PFSK-1 (cell line): ENCODE measurements around the gene ZCCHC14.

Experiments
- FOXP2 ChIP-seq: optimal IDR thresholded peaks from 2 replicates; pipeline ENCODE3; 2011; ENCODE audit warnings: borderline replicate concordance, control low read depth, inconsistent platforms; ENCODE audit not compliant: insufficient read depth; ENCODE audit errors: extremely low read length, extremely low read depth
- POLR2AphosphoS5 ChIP-seq: IDR thresholded peaks from 2 replicates; pipeline ENCODE4 v1.6.1; 2012; ENCODE audit warnings: low read depth, mild to moderate bottlenecking, control low read depth, low read length, moderate library complexity
- REST ChIP-seq, 2 experiments: IDR thresholded peaks; 2 replicates each; pipeline versions ENCODE4 v1.6.1 to v1.8.0; 2011 to 2012; ENCODE audit warnings: low read depth in 2 of 2, low read length in 2 of 2, control low read depth in 1 of 2, inconsistent platforms in 1 of 2, mild to moderate bottlenecking in 1 of 2, moderate library complexity in 1 of 2; ENCODE audit not compliant: insufficient read depth in 1 of 2
- SIN3A ChIP-seq: IDR thresholded peaks from 2 replicates; pipeline ENCODE4 v1.6.1; 2012; ENCODE audit warnings: mild to moderate bottlenecking, low read length, moderate library complexity, borderline replicate concordance; ENCODE audit not compliant: insufficient read depth
- TAF1 ChIP-seq: IDR thresholded peaks from 2 replicates; pipeline ENCODE4 v1.6.1; 2012; ENCODE audit warnings: low read length, control low read depth, borderline replicate concordance; ENCODE audit not compliant: insufficient read depth

GRCh38 chr16:87422106-87422505, 70.7 kb downstream of the ZCCHC14 start:
- TF ChIP-seq REST (IDR thresholded peaks at IDR 0.05; ENCODE audit: insufficient read depth in 1 of 2, low read depth in 2 of 2, low read length in 2 of 2) (no peak), TAF1 (no peak), SIN3A (no peak), POLR2AphosphoS5 (no peak), FOXP2 (no peak)
